Uterus (tissue), 2 donors: ENCODE results near the gene PBXIP1.

ENCODE experiments used
- CTCF ChIP-seq, 4 experiments: fragments of 200-600 bp in 2 of 4; fragments of 450-650 bp in 2 of 4; sonication (generic) in 2 of 4; IDR thresholded peaks; one replicate each; pipeline ENCODE4 v1.5.1; 2016 to 2019; ENCODE audit warnings: antibody characterized with exemption in 4 of 4, mild to moderate bottlenecking in 2 of 4, moderate library complexity in 1 of 4
- POLR2A ChIP-seq, 2 donors: fragments of 450-650 bp; IDR thresholded peaks; one replicate each; pipeline ENCODE4 v1.6.1; 2016; ENCODE audit warnings: antibody characterized with exemption in 2 of 2, mild to moderate bottlenecking in 1 of 2, moderate library complexity in 1 of 2

- peak in 1 of 4 experiments; percentile 22 for TF ChIP-seq CTCF (IDR thresholded peaks at IDR 0.05)
- peak; percentile 41 to 50 for TF ChIP-seq POLR2A (IDR thresholded peaks at IDR 0.05)
These were observed at the start of gene PBXIP1 for GRCh38 chr1:154955718-154956543.
